T-helper 17 cell (primary cell): ENCODE data around the gene CDCA7L. TPM values are rescaled to one million over a fixed set of nuclear protein-coding genes. Genes with fewer than 3 reads are reported as not detected.
A peak's percentile ranks its signal among the peaks of the same experiment; 100 is the strongest.

Source experiments
- ATAC-seq: fragments of 150-1000 bp; cut with Tn5 transposase; 2 replicates; pipeline ENCODE4 v1.10.0; 2021; ENCODE audit warnings: mild to moderate bottlenecking, moderate library complexity
- DNase-seq, 3 donors: peaks; one replicate each; pipeline versions ENCODE4 v3.0.0 to v3.0.0-alpha.2; 2020 to 2021
- H3K9me3 ChIP-seq: one replicate; pipeline ENCODE4 v1.7.0; 2013; ENCODE audit warnings: low read length, mild to moderate bottlenecking; ENCODE audit not compliant: control insufficient read depth, poor library complexity, severe bottlenecking
- H3K27ac Mint-ChIP-seq: one replicate; pipeline ENCODE4 v1.8.0; 2022; ENCODE audit warnings: mild to moderate bottlenecking, moderate library complexity, mixed read lengths
- H3K27me3 Mint-ChIP-seq: one replicate; pipeline ENCODE4 v1.8.0; 2022; ENCODE audit warnings: mixed read lengths
- H3K36me3 Mint-ChIP-seq: one replicate; pipeline ENCODE4 v1.8.0; 2022; ENCODE audit warnings: low read depth, mixed read lengths
- H3K4me1 Mint-ChIP-seq: one replicate; pipeline ENCODE4 v1.8.0; 2022; ENCODE audit warnings: mild to moderate bottlenecking, mixed read lengths
- H3K4me3 Mint-ChIP-seq: one replicate; pipeline ENCODE4 v1.8.0; 2022; ENCODE audit warnings: mild to moderate bottlenecking, moderate library complexity, mixed read lengths
- total RNA-seq, 4 donors: library from RNA in 2 of 4; stranded (reverse) in 2 of 4; gene quantifications; one replicate each; pipeline ENCODE4 v1.2.3 and lab custom pipeline; 2022 to 2026

CDCA7L gene
- total RNA-seq, 2 donors from 2014 or later: 5.9 to 6.0 TPM

DNA sequence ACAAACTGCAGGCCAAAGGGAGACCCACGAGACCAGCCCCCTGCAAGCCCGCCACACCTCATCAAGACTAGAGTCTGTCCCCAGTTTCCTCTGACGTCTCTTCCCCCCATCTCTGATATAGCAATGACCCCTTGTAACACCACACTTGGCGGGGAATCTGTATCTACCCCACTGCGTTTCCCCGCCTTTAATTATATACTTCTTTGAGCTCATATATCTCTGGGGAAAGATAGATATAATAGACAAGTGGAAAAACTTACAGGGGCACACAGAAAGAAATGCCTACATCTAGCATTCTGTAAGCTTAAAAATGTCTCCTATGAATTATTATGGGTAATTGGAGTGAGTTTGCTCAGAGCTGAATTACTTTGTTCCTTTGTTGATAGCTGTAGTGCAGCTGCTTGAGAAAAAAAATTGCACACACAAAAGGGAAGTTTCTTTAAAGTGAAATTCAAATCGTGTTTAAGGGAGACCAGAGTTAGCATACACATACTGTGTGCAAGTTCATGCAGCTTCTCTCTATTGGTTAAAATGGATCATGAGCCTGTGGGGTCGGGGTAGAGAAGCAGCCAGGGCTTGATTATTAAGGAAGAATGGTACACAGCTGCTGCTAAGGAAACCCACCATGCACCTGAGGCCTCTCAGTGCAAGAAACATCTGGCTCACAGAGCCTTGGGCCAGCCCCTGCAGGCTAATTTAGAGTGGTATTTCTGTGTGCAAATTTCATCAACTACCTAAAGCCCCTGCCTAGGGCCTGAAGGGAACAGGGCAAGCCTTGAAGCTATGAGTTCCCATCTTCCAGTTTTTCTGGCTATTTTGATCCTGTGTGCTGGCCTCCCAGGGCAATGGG, 32.5 kb downstream of the CDCA7L start:
- no peak overlapping the region for H3K4me3 Mint-ChIP-seq
- ATAC-seq: no peak
- no peak overlapping the region for H3K27ac Mint-ChIP-seq
- H3K36me3 Mint-ChIP-seq: peaks cover 2% of the 10 kb centered on the region
- H3K4me1 Mint-ChIP-seq: peaks cover 3% of the 10 kb centered on the region
- DNase-seq: no peak
- no peaks in the 10 kb centered on the region for H3K9me3 ChIP-seq
- no peaks in the 10 kb centered on the region for H3K27me3 Mint-ChIP-seq

DNA sequence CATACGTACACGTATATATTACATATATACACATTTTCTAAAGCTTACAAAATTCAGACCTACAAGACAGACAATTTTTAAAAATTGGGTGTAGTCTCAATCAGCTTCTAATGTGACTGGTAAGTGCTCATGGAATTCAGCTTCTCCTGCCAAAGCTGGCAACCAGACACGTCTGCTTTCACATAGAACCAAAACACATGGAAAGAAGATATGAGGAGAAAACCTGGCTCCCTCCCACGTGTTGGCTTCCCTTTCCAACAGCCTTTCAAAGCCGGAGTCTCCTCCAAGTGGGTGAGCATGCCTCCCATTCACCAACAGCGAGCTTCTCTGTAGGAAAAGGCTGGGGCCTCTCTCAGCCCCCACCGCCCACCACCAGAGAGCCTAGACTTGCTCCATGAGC, 33.4 kb downstream of the CDCA7L start:
- H3K4me1 Mint-ChIP-seq: peaks cover 3% of the 10 kb centered on the region
- H3K36me3 Mint-ChIP-seq: peaks cover 2% of the 10 kb centered on the region
- no peak overlapping the region for H3K27ac Mint-ChIP-seq
- H3K4me3 Mint-ChIP-seq: no peak overlapping the region
- no peak for ATAC-seq
- no peaks in the 10 kb centered on the region for H3K27me3 Mint-ChIP-seq
- DNase-seq: no peak
- H3K9me3 ChIP-seq: no peaks in the 10 kb centered on the region

DNA sequence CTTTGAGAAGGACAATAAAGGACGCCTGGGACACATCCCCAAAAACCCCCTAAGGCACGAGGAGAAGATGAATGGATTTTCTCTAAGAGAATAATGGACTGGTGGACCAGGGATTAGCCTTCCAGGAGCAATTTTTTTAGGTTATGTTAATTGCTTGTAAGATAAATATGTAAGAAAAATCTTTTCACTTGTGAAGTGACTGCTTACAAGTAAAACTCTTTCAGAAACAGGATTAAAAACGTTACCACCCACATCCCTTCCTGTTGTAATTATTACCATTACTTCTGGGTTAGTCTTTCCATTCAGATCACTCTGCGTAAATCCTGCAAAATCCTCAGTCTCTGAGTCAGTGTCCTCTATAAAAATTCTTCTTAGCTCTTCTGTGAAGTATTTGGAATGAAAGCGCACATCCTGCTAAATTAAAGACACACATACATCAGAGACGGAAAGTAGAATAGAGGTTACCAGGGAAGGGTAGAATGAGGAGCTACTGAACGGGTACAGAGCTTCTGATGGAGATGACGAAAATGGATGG, 34.3 kb downstream of the CDCA7L start:
- no peak overlapping the region for H3K27ac Mint-ChIP-seq
- no peak overlapping the region for H3K4me3 Mint-ChIP-seq
- H3K4me1 Mint-ChIP-seq: peaks cover 3% of the 10 kb centered on the region
- peaks cover 2% of the 10 kb centered on the region for H3K36me3 Mint-ChIP-seq
- H3K9me3 ChIP-seq: no peaks in the 10 kb centered on the region
- H3K27me3 Mint-ChIP-seq: no peaks in the 10 kb centered on the region
- no peak for ATAC-seq
- no peak for DNase-seq

DNA sequence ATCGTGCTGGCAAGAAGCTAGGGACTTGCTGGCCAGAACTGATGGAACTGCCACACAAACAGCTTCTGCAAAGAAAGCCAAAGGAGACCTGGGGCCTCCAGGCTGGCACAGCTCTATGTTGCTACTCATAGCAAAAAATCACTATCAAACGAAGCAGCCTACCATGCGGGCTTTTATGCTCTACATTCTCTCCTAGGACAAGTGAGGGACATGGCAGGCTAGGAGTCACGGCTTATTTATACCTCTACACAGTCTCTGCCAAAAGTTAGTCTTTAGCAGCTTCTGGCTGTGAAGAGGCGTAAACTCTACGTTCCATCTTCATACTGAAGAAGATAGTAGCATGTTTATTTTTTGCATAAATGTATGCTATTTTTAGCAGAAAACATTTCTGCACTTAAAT, 35.4 kb downstream of the CDCA7L start:
- peaks cover 3% of the 10 kb centered on the region for H3K4me1 Mint-ChIP-seq
- no peak overlapping the region for H3K27ac Mint-ChIP-seq
- peaks cover 2% of the 10 kb centered on the region for H3K36me3 Mint-ChIP-seq
- DNase-seq: no peak
- H3K9me3 ChIP-seq: no peaks in the 10 kb centered on the region
- no peak for ATAC-seq
- H3K27me3 Mint-ChIP-seq: no peaks in the 10 kb centered on the region
- H3K4me3 Mint-ChIP-seq: no peak overlapping the region

DNA sequence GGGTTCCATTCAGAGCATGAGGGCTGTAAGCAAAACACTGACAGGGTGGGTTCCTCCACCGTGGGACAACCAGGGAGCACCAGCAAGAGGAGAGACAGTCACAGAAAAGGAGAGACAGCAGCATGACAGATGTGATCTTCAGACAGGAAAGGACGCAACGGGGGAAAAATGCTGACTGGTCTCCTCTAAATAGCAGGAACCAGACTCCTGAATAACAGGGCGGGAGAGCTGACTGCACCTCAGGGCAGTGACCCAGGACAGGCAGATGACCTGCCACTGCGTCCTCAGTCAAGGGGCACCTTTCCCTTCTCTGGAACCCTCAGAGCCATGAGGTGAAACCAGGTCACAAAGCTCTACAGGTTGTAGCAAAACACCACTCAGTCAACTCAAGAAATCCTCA, 37.0 kb downstream of the CDCA7L start:
- H3K27ac Mint-ChIP-seq: no peak overlapping the region

DNA sequence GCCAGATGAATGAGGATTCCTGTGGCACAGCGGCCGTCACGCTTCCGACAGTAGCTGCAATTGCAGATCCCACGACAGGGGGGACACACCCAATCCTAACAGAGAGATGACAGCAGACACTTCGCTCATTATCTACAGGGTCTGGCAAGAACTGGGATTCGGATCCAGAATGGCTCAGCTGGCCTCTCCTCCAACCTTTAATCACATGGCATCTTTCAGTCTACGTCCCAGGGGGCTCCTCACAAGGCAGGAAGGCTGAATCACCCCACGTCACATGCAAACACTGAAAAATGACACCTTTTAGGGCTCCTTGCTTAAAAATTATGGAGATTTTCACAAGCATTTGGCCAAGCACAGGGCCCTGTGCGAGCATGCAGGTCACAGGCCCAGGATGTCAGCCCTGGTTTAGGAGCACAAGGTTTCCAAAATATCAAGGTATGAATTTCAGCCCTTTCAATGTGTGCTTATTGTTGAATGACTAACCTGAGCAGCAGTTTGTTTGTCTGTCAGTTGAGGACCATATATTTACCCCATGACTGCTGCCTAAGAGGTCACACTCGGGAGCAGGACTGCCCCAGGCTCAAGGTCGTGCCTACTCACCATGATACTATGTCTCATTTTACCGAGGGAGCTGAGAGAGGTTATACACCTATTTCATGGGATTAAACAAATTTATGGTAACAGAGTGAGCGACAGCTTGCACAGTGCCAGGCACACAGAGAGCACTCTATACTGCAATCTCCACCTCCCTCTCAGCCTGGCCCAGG, 42.5 kb downstream of the CDCA7L start:
- peaks cover 8% of the 10 kb centered on the region for H3K4me1 Mint-ChIP-seq
- ATAC-seq (no peak), DNase-seq (no peak)
- no peaks in the 10 kb centered on the region for H3K9me3 ChIP-seq
- no peak overlapping the region for H3K27ac Mint-ChIP-seq
- H3K4me3 Mint-ChIP-seq: no peak overlapping the region
- no peaks in the 10 kb centered on the region for H3K27me3 Mint-ChIP-seq
- H3K36me3 Mint-ChIP-seq: no peaks in the 10 kb centered on the region

More for the DNA sequence above, 37.0 kb downstream of the CDCA7L start:
- no peak for DNase-seq
- H3K36me3 Mint-ChIP-seq: peaks cover 2% of the 10 kb centered on the region
- ATAC-seq: no peak
- no peaks in the 10 kb centered on the region for H3K9me3 ChIP-seq
- no peak overlapping the region for H3K4me3 Mint-ChIP-seq
- no peaks in the 10 kb centered on the region for H3K4me1 Mint-ChIP-seq
- H3K27me3 Mint-ChIP-seq: no peaks in the 10 kb centered on the region

DNA sequence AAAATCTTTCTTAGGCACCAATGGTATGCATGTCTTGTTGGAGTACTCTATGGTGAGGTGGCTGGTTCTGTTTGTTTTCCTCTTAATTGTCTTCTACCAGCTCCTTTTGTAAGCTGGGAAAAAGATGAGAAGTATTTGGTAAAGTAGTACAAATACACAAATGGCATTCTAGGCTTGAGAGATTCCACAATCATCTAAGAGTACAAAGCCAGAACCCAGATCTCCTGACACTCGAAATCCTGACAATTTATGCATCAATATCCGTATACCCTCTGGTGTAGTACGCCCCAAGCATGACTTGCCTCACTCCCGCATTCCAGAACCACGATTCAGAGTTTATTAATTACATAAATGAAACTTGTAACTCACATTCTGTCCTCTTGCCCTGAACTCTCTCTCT, 43.5 kb downstream of the CDCA7L start:
- H3K9me3 ChIP-seq: no peaks in the 10 kb centered on the region
- DNase-seq: no peak
- no peak for ATAC-seq
- Mint-ChIP-seq H3K27ac (no peak overlapping the region), H3K4me3 (no peak overlapping the region), H3K27me3 (no peaks in the 10 kb centered on the region), H3K4me1 (peaks cover 8% of the 10 kb centered on the region), H3K36me3 (no peaks in the 10 kb centered on the region)

DNA sequence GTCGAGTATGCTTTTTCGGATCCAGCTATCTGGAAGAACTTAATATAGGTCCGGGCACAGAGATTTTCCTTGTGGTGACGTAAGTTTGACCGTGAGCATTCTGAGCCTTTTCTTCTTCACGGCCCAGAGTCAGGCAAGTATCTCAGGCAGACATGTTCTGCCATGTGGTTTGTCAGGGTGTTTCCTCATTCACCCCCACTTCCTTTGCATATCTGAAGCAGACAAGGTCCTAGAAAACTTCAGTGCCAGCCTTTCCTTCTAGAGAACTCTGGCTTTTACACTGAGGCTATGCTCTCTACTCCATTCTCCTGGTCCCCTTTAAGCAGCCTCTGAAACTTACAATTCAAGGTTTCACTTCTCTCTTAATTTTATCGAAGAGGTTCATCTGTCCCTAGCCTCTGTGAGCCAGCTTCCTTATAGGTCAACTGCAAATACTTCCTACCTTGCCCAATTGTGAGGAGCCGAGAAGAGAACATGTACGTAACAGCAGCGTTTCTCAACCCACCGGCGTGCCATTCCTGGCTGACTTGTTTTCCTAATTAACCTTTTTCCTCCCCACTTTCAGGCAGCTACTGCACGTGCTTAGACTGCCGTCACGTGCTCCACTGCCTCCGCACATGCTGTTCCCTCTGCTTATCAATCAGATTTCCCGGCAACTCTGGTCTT, 47.3 kb downstream of the CDCA7L start:
- no peaks in the 10 kb centered on the region for H3K9me3 ChIP-seq
- ATAC-seq (peak; percentile 65), DNase-seq (no peak)
- Mint-ChIP-seq H3K27me3 (no peaks in the 10 kb centered on the region), H3K4me1 (peaks cover 8% of the 10 kb centered on the region), H3K4me3 (peak overlapping the region; percentile 59), H3K27ac (peak overlapping the region; percentile 45), H3K36me3 (no peaks in the 10 kb centered on the region)

DNA sequence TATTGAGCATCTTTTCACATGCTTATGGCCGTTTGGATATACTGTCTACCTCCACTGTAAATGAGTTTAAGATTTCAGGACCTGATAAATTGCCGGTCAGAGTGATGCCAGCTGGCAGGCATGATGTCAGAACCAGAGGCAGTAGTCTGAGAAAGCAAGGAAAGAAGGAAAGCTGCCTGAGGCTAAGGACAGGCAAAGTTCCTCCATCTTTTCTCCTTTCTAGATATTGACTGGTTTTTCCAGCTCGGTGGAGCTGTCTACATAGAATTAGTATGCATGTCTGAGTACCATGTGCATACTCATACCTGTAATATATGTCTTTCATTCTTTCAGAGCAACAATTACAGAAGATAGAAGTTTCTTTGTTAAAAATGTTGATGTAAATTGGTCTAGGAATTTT, 52.3 kb downstream of the CDCA7L start:
- H3K36me3 Mint-ChIP-seq: no peaks in the 10 kb centered on the region
- H3K27me3 Mint-ChIP-seq: no peaks in the 10 kb centered on the region
- H3K27ac Mint-ChIP-seq: no peak overlapping the region
- DNase-seq: no peak
- H3K4me3 Mint-ChIP-seq: no peak overlapping the region
- no peak for ATAC-seq
- H3K4me1 Mint-ChIP-seq: no peaks in the 10 kb centered on the region
- no peaks in the 10 kb centered on the region for H3K9me3 ChIP-seq

DNA sequence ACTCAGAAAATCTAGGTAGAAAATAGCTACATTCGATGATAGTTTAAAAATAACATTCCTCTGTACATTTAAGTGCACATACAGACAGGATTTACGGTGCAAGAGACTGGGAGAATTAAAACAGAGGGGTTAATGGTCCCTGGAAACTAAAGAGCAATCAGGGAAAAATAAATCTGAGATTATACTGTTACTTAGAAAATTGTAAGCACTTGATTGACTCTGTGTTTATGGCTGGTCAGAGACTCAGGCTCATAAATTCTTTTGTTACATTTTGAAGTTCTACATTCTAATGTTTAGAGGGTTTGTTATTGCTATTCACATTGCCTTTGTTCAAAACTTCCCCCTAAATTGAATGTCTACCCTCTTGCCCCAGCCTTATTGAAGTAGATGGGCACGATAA, 54.4 kb downstream of the CDCA7L start:
- no peaks in the 10 kb centered on the region for H3K9me3 ChIP-seq
- H3K27ac Mint-ChIP-seq: no peak overlapping the region
- H3K36me3 Mint-ChIP-seq: no peaks in the 10 kb centered on the region
- DNase-seq (no peak), ATAC-seq (no peak)
- no peaks in the 10 kb centered on the region for H3K27me3 Mint-ChIP-seq
- H3K4me1 Mint-ChIP-seq: no peaks in the 10 kb centered on the region
- H3K4me3 Mint-ChIP-seq: no peak overlapping the region

DNA sequence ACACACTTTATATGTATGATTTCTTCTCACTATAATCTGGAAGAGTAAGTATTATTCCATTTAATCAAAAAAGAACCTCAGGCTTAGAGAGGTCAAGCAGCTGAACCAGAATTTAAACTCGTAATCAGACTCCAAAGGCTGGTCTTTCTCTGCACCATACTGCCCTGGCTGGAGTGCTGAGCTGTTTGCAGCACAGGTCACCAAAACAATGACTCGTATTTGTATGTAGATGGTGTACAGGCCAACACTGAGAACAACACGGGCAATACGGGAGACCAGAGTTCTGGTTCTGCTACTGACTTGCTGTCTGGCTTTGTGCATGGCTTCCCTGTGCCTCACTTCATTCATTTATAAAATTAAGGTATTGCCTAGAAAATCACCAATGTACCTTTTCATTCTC, 57.9 kb downstream of the CDCA7L start:
- Mint-ChIP-seq H3K27ac (no peak overlapping the region), H3K27me3 (no peaks in the 10 kb centered on the region), H3K36me3 (no peaks in the 10 kb centered on the region), H3K4me1 (no peaks in the 10 kb centered on the region), H3K4me3 (no peak overlapping the region)
- no peak for DNase-seq
- no peaks in the 10 kb centered on the region for H3K9me3 ChIP-seq
- ATAC-seq: no peak

DNA sequence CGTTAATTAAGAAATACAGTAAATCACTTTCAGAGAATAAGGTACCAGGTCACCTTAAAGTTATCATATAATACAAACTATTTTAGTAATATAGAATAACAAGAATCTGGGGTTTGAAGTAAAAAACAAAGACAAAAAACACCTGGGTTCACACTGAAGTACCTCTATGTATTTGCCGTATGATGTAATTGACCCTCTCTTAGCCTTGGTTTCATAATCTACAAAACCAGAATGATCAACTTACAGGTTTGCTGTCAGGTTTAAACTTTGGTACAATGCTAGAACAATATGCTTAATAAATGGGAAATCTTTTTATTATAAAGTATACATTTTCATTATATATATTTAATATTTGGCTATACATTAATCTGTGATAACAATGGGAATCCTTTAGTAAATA, 58.3 kb downstream of the CDCA7L start:
- Mint-ChIP-seq H3K27ac (no peak overlapping the region), H3K27me3 (no peaks in the 10 kb centered on the region), H3K36me3 (no peaks in the 10 kb centered on the region), H3K4me1 (no peaks in the 10 kb centered on the region), H3K4me3 (no peak overlapping the region)
- DNase-seq: no peak
- no peaks in the 10 kb centered on the region for H3K9me3 ChIP-seq
- no peak for ATAC-seq

DNA sequence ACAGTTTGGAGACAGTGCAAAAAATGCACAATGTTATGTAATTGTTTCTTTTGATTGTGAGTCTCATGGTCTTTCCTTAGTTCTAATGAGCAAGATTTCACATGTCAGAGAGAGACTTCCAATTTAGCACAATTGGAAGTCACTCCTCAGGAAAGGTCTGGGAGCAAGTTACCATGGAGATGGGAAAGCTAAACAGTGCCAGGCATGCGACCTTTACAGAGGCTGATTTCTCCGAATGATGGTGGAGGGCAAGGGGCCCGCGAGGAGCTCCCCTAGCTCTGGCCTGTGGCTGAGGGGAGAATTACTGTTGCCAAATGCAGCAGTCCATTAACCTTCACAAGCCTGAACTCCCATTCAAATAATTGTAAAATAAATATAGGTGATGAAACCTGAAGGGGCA, 59.3 kb downstream of the CDCA7L start:
- Mint-ChIP-seq H3K36me3 (no peaks in the 10 kb centered on the region), H3K4me1 (no peaks in the 10 kb centered on the region), H3K27me3 (no peaks in the 10 kb centered on the region), H3K27ac (no peak overlapping the region), H3K4me3 (no peak overlapping the region)
- no peak for DNase-seq
- ATAC-seq: no peak
- no peaks in the 10 kb centered on the region for H3K9me3 ChIP-seq
